ENCODE measurements around the gene MSI2.

Gene MSI2

GRCh38 chr17:57507828-57508227 is 251.5 kb downstream of the MSI2 start:
- TF ChIP-seq TCF12 (IDR thresholded peaks at IDR 0.05; ENCODE audit: low read depth) (no peak), FOXM1 (IDR thresholded peaks at IDR 0.05; ENCODE audit: borderline replicate concordance, low read depth) (no peak), NFIC (IDR thresholded peaks at IDR 0.05) (no peak), YY1 (IDR thresholded peaks at IDR 0.05; ENCODE audit: low read depth) (no peak), CEBPB (IDR thresholded peaks at IDR 0.05) (no peak), CREB1 (IDR thresholded peaks at IDR 0.05; ENCODE audit: low read depth) (no peak), TEAD4 (IDR thresholded peaks at IDR 0.05) (no peak)
- TF ChIP-seq, protein P1, sequence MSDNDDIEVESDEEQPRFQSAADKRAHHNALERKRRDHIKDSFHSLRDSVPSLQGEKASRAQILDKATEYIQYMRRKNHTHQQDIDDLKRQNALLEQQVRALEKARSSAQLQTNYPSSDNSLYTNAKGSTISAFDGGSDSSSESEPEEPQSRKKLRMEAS (IDR thresholded peaks at IDR 0.05): no peak
- TF ChIP-seq, protein P2, sequence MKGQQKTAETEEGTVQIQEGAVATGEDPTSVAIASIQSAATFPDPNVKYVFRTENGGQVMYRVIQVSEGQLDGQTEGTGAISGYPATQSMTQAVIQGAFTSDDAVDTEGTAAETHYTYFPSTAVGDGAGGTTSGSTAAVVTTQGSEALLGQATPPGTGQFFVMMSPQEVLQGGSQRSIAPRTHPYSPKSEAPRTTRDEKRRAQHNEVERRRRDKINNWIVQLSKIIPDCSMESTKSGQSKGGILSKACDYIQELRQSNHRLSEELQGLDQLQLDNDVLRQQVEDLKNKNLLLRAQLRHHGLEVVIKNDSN (IDR thresholded peaks at IDR 0.05): no peak
- TF ChIP-seq, protein P3, sequence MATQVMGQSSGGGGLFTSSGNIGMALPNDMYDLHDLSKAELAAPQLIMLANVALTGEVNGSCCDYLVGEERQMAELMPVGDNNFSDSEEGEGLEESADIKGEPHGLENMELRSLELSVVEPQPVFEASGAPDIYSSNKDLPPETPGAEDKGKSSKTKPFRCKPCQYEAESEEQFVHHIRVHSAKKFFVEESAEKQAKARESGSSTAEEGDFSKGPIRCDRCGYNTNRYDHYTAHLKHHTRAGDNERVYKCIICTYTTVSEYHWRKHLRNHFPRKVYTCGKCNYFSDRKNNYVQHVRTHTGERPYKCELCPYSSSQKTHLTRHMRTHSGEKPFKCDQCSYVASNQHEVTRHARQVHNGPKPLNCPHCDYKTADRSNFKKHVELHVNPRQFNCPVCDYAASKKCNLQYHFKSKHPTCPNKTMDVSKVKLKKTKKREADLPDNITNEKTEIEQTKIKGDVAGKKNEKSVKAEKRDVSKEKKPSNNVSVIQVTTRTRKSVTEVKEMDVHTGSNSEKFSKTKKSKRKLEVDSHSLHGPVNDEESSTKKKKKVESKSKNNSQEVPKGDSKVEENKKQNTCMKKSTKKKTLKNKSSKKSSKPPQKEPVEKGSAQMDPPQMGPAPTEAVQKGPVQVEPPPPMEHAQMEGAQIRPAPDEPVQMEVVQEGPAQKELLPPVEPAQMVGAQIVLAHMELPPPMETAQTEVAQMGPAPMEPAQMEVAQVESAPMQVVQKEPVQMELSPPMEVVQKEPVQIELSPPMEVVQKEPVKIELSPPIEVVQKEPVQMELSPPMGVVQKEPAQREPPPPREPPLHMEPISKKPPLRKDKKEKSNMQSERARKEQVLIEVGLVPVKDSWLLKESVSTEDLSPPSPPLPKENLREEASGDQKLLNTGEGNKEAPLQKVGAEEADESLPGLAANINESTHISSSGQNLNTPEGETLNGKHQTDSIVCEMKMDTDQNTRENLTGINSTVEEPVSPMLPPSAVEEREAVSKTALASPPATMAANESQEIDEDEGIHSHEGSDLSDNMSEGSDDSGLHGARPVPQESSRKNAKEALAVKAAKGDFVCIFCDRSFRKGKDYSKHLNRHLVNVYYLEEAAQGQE (IDR thresholded peaks at IDR 0.05; ENCODE audit: low read depth): no peak

DNA sequence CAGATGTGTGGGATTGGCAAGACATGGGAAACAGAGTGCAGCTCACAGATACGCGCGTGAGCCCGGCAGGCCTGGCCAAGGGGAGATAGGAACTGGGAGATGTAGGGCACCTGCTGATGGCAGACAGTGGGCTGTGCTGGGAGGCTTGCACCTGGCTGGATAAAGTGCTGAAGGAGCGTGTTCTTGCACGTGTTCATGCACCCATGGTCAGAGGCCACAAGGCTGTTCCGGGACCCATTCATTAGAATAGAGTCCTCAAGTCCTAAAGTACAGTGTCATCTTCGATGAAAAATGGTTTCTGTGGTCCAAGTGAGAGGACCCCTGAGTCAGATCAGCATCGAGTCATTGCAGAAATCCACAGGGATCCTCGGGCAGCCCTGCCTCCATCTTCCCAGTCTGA is 252.3 kb downstream of the MSI2 start:
- TF ChIP-seq EGR1 (IDR thresholded peaks at IDR 0.05) (no peak), TCF12 (IDR thresholded peaks at IDR 0.05; ENCODE audit: low read depth) (no peak), CREB1 (IDR thresholded peaks at IDR 0.05; ENCODE audit: low read depth) (no peak), RAD21 (IDR thresholded peaks at IDR 0.05; ENCODE audit: low read depth) (no peak), TEAD4 (IDR thresholded peaks at IDR 0.05) (no peak), ZBTB7A (IDR thresholded peaks at IDR 0.05; ENCODE audit: low read depth) (no peak), EP300 (IDR thresholded peaks at IDR 0.05; ENCODE audit: borderline replicate concordance) (no peak), NFIC (IDR thresholded peaks at IDR 0.05) (no peak), TAF1 (IDR thresholded peaks at IDR 0.05; ENCODE audit: low read depth) (no peak), CEBPB (IDR thresholded peaks at IDR 0.05) (no peak), FOXM1 (IDR thresholded peaks at IDR 0.05; ENCODE audit: borderline replicate concordance, low read depth) (no peak), YY1 (IDR thresholded peaks at IDR 0.05; ENCODE audit: low read depth) (no peak)
- TF ChIP-seq, protein P3 (IDR thresholded peaks at IDR 0.05; ENCODE audit: low read depth): no peak
- TF ChIP-seq, protein P1 (IDR thresholded peaks at IDR 0.05): no peak
- TF ChIP-seq, protein P2 (IDR thresholded peaks at IDR 0.05): no peak

GRCh38 chr17:57511475-57512123 is 255.3 kb downstream of the MSI2 start:
- no peak for TF ChIP-seq TAF1 (IDR thresholded peaks at IDR 0.05; ENCODE audit: low read depth)
- TF ChIP-seq RAD21 (IDR thresholded peaks at IDR 0.05; ENCODE audit: low read depth): no peak
- TF ChIP-seq, protein P2 (IDR thresholded peaks at IDR 0.05): no peak

DNA sequence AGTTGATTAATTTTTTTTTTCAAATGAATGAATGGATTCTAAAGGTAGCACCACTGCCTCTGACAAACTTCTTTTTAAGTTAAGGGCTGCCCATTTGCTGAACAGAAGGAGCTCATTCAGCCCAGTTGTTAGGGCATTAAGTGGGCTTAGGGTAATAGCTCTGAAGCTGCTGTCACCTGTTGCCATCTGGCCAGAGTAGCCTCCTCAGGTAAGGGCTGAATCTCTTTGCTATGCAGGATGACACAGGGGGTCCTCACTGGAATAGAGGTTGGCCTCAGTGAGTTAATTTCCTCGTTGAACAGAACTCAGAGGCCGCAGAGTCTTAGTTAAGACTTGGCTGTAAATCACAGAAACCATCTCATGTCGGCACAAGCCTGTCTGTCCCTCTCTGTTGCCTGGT is 255.9 kb downstream of the MSI2 start:
- TF ChIP-seq TAF1 (IDR thresholded peaks at IDR 0.05; ENCODE audit: low read depth) (no peak), CEBPB (IDR thresholded peaks at IDR 0.05) (no peak), NFIC (IDR thresholded peaks at IDR 0.05) (no peak), RAD21 (IDR thresholded peaks at IDR 0.05; ENCODE audit: low read depth) (no peak)
- TF ChIP-seq, protein P2 (IDR thresholded peaks at IDR 0.05): no peak
- TF ChIP-seq, protein P3 (IDR thresholded peaks at IDR 0.05; ENCODE audit: low read depth): no peak

Measured in Ishikawa (cell line).